HepG2 (cell line): Measurements from ENCODE around the gene SPHK1. TPM values are rescaled to one million over a fixed set of nuclear protein-coding genes. Genes with fewer than 3 reads are reported as not detected.

Experiments used
- ADNP ChIP-seq: sonication (generic); formaldehyde crosslinking; IDR thresholded peaks from 2 replicates; pipeline ENCODE4 v1.4.0; 2020; ENCODE audit warnings: missing genetic modification reagents
- CREB1 ChIP-seq, 2 experiments: fragments of 450-650 bp in 1 of 2; IDR thresholded peaks; 2 replicates each; pipeline ENCODE4 v1.6.1; 2016 to 2017; ENCODE audit warnings: control low read depth in 1 of 2, mild to moderate bottlenecking in 1 of 2, missing compliant biosample characterization in 1 of 2, missing genetic modification characterization in 1 of 2
- FOXC1 ChIP-seq: sonication (generic); formaldehyde crosslinking; IDR thresholded peaks from 2 replicates; pipeline ENCODE4 v1.8.0; 2022; ENCODE audit warnings: mild to moderate bottlenecking, missing genetic modification reagents, borderline replicate concordance
- FOXK1 ChIP-seq: sonication (generic); formaldehyde crosslinking; IDR thresholded peaks from 2 replicates; pipeline ENCODE4 v1.4.0; 2020; ENCODE audit warnings: low read depth, missing genetic modification reagents, borderline replicate concordance
- GTF3A ChIP-seq: sonication (generic); formaldehyde crosslinking; conservative IDR thresholded peaks from 2 replicates; pipeline ENCODE4 v1.4.0; 2020; ENCODE audit warnings: mild to moderate bottlenecking, missing genetic modification reagents
- HNF4A ChIP-seq: sonication (generic); formaldehyde crosslinking; IDR thresholded peaks from 2 replicates; pipeline ENCODE4 v1.4.0; 2020; ENCODE audit warnings: missing genetic modification reagents
- HOXD1 ChIP-seq: sonication (generic); formaldehyde crosslinking; IDR thresholded peaks from 2 replicates; pipeline ENCODE4 v1.5.0; 2020; ENCODE audit warnings: missing genetic modification reagents
- MTA3 ChIP-seq: sonication (generic); formaldehyde crosslinking; IDR thresholded peaks from 2 replicates; pipeline ENCODE4 v1.4.0; 2020; ENCODE audit warnings: missing genetic modification reagents
- MTF2 ChIP-seq: sonication (generic); formaldehyde crosslinking; IDR thresholded peaks from 2 replicates; pipeline ENCODE4 v1.5.0; 2020; ENCODE audit warnings: missing genetic modification reagents, borderline replicate concordance
- ONECUT2 ChIP-seq: sonication (generic); formaldehyde crosslinking; IDR thresholded peaks from 2 replicates; pipeline ENCODE4 v1.4.0; 2020; ENCODE audit warnings: missing genetic modification reagents
- POLR2AphosphoS2 ChIP-seq: IDR thresholded peaks from 2 replicates; pipeline ENCODE4 v1.6.1; 2011; ENCODE audit warnings: low read depth, low read length, improper control_type of control experiment
- PRPF4 ChIP-seq: fragments of 200-400 bp; formaldehyde crosslinking; IDR thresholded peaks from 2 replicates; pipeline ENCODE4 v1.6.1; 2016; ENCODE audit warnings: low read length, low read depth; ENCODE audit not compliant: poor library complexity, severe bottlenecking
- SMAD9 ChIP-seq: sonication (generic); formaldehyde crosslinking; IDR thresholded peaks from 2 replicates; pipeline ENCODE4 v1.5.1; 2020; ENCODE audit warnings: mild to moderate bottlenecking, missing genetic modification reagents
- SMARCC2 ChIP-seq: fragments of 450-650 bp; IDR thresholded peaks from 2 replicates; pipeline ENCODE4 v1.6.1; 2017; ENCODE audit warnings: antibody characterized with exemption, mild to moderate bottlenecking
- SP4 ChIP-seq: sonication (generic); formaldehyde crosslinking; IDR thresholded peaks from 2 replicates; pipeline ENCODE4 v1.8.1; 2023; ENCODE audit warnings: mild to moderate bottlenecking, missing genetic modification reagents
- TAF1 ChIP-seq: sonication (generic); formaldehyde crosslinking; IDR thresholded peaks from 2 replicates; pipeline ENCODE4 v1.4.0; 2020; ENCODE audit warnings: missing genetic modification reagents
- TOPORS ChIP-seq: sonication (generic); formaldehyde crosslinking; IDR thresholded peaks from 2 replicates; pipeline ENCODE4 v1.8.0; 2023; ENCODE audit warnings: mild to moderate bottlenecking, missing genetic modification reagents
- ZMAT3 ChIP-seq: sonication (generic); formaldehyde crosslinking; conservative IDR thresholded peaks from 2 replicates; pipeline ENCODE4 v1.7.0; 2021; ENCODE audit warnings: missing genetic modification reagents
- ZNF569 ChIP-seq: sonication (generic); formaldehyde crosslinking; IDR thresholded peaks from 2 replicates; pipeline ENCODE4 v1.5.0; 2020; ENCODE audit warnings: mild to moderate bottlenecking, missing genetic modification reagents, moderate library complexity, borderline replicate concordance
- polyA plus RNA-seq, 8 experiments: library from polyadenylated mRNA; depleted of rRNA in 3 of 8; stranded (reverse) in 7 of 8; unstranded in 1 of 8; fragments of >200 nt; fragmentation: Illumina TruSeq in 4 of 8; extraction: Trizol in 4 of 8; gene quantifications; 2 replicates each; pipeline versions ENCODE4 v1.2.1 to v1.2.3, GENCODE V29; 2011 to 2016; ENCODE audit warnings: low read depth in 4 of 8, missing spikeins in 1 of 8, mixed read lengths in 1 of 8; ENCODE audit not compliant: insufficient read depth in 1 of 8
- total RNA-seq, 5 experiments: library from RNA; depleted of rRNA; stranded (reverse); fragments of >200 nt; fragmentation: Illumina TruSeq; extraction: Trizol; gene quantifications; 2 replicates each; pipeline ENCODE4 v1.2.3, GENCODE V29; 2016; ENCODE audit warnings: low read depth in 1 of 5
- TF ChIP-seq, protein P1 (sequence below): fragments of 450-650 bp; IDR thresholded peaks from 2 replicates; pipeline ENCODE4 v1.6.1; 2017
- TF ChIP-seq, protein P2 (sequence below): sonication (generic); formaldehyde crosslinking; IDR thresholded peaks from 2 replicates; pipeline ENCODE4 v1.4.0; 2020; ENCODE audit warnings: missing genetic modification reagents
- TF ChIP-seq, protein P3 (sequence below): sonication (generic); formaldehyde crosslinking; IDR thresholded peaks from 2 replicates; pipeline ENCODE4 v1.4.0; 2020; ENCODE audit warnings: mild to moderate bottlenecking, missing genetic modification reagents
- TF ChIP-seq, protein P4 (sequence below): IDR thresholded peaks from 2 replicates; pipeline ENCODE4 v1.6.1; 2016
- TF ChIP-seq, protein P5 (sequence below): sonication (generic); formaldehyde crosslinking; IDR thresholded peaks from 2 replicates; pipeline ENCODE4 v1.5.0; 2020; ENCODE audit warnings: missing genetic modification reagents

The SPHK1 gene
- total and polyA plus RNA-seq, 2 of the 13 experiments (the other 11 are each of a cell fraction or from before 2014, with no cell fraction given), result 129 to 160 TPM

DNA sequence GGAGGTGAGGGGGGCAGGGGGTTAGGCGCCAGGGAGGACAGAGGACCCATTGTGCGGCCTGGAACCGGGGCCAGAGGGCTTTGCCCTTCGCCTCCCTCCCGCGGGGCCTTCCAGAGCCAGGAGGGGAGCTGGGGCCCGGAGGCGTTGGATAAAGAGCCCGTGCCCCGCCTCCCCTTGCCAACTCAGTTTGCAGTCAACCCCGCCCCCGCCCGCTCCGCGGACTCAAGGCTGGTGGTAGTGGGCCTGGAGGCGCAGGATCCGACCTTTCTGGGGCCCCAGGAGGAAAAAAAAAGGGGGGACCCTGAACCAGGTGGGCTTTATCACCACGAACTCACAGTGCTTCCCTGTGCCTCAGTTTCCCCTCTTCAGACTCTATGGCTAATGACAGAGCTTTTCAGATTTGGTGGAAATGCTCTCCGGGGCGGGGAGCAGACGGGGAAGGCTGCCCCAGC, 2.0 kb upstream of the SPHK1 start (continued):
- TF ChIP-seq, protein P1, sequence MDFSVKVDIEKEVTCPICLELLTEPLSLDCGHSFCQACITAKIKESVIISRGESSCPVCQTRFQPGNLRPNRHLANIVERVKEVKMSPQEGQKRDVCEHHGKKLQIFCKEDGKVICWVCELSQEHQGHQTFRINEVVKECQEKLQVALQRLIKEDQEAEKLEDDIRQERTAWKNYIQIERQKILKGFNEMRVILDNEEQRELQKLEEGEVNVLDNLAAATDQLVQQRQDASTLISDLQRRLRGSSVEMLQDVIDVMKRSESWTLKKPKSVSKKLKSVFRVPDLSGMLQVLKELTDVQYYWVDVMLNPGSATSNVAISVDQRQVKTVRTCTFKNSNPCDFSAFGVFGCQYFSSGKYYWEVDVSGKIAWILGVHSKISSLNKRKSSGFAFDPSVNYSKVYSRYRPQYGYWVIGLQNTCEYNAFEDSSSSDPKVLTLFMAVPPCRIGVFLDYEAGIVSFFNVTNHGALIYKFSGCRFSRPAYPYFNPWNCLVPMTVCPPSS, result no peak
- peak; percentile 63 for TF ChIP-seq TAF1 (CRISPR knock-in tag)
- TF ChIP-seq, protein P2, sequence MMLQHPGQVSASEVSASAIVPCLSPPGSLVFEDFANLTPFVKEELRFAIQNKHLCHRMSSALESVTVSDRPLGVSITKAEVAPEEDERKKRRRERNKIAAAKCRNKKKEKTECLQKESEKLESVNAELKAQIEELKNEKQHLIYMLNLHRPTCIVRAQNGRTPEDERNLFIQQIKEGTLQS (CRISPR knock-in tag), result peak; percentile 33; the same call in 1 of the 2 replicates
- TF ChIP-seq ZNF569 (CRISPR knock-in tag), result no peak
- TF ChIP-seq ZMAT3 (CRISPR knock-in tag), result peak; percentile 66; the same call in 1 of the 2 replicates
- no peak for TF ChIP-seq SMARCC2
- TF ChIP-seq FOXC1 (CRISPR knock-in tag), result no peak; the same call in 1 of the 2 replicates
- TF ChIP-seq, protein P3, sequence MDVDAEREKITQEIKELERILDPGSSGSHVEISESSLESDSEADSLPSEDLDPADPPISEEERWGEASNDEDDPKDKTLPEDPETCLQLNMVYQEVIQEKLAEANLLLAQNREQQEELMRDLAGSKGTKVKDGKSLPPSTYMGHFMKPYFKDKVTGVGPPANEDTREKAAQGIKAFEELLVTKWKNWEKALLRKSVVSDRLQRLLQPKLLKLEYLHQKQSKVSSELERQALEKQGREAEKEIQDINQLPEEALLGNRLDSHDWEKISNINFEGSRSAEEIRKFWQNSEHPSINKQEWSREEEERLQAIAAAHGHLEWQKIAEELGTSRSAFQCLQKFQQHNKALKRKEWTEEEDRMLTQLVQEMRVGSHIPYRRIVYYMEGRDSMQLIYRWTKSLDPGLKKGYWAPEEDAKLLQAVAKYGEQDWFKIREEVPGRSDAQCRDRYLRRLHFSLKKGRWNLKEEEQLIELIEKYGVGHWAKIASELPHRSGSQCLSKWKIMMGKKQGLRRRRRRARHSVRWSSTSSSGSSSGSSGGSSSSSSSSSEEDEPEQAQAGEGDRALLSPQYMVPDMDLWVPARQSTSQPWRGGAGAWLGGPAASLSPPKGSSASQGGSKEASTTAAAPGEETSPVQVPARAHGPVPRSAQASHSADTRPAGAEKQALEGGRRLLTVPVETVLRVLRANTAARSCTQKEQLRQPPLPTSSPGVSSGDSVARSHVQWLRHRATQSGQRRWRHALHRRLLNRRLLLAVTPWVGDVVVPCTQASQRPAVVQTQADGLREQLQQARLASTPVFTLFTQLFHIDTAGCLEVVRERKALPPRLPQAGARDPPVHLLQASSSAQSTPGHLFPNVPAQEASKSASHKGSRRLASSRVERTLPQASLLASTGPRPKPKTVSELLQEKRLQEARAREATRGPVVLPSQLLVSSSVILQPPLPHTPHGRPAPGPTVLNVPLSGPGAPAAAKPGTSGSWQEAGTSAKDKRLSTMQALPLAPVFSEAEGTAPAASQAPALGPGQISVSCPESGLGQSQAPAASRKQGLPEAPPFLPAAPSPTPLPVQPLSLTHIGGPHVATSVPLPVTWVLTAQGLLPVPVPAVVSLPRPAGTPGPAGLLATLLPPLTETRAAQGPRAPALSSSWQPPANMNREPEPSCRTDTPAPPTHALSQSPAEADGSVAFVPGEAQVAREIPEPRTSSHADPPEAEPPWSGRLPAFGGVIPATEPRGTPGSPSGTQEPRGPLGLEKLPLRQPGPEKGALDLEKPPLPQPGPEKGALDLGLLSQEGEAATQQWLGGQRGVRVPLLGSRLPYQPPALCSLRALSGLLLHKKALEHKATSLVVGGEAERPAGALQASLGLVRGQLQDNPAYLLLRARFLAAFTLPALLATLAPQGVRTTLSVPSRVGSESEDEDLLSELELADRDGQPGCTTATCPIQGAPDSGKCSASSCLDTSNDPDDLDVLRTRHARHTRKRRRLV (CRISPR knock-in tag), result peak; percentile 69; the same call in 1 of the 2 replicates
- TF ChIP-seq POLR2AphosphoS2, result no peak; the same call in 1 of the 2 replicates
- TF ChIP-seq PRPF4, result no peak
- no peak; the same call in none of the 2 replicates for TF ChIP-seq TOPORS (CRISPR knock-in tag)
- peak; percentile 79 for TF ChIP-seq HOXD1
- no peak for TF ChIP-seq MTA3 (CRISPR knock-in tag)
- 0 out of 2 replicates have a peak, but pooled peaks have one; percentile 8 for TF ChIP-seq GTF3A (CRISPR knock-in tag)
- 0 out of 2 replicates have a peak, but pooled peaks have one; percentile 96 for TF ChIP-seq MTF2
- no peak for TF ChIP-seq ONECUT2 (CRISPR knock-in tag)
- TF ChIP-seq CREB1 (IDR thresholded peaks at IDR 0.05), result no peak
- TF ChIP-seq CREB1 (CRISPR knock-in tag; IDR thresholded peaks at IDR 0.05), result no peak
- no peak for TF ChIP-seq SMAD9 (CRISPR knock-in tag)
- TF ChIP-seq ADNP, result no peak; the same call in 1 of the 2 replicates
- TF ChIP-seq HNF4A (CRISPR knock-in tag), result peak; percentile 90
- TF ChIP-seq, protein P4, sequence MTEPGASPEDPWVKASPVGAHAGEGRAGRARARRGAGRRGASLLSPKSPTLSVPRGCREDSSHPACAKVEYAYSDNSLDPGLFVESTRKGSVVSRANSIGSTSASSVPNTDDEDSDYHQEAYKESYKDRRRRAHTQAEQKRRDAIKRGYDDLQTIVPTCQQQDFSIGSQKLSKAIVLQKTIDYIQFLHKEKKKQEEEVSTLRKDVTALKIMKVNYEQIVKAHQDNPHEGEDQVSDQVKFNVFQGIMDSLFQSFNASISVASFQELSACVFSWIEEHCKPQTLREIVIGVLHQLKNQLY, result 0 out of 2 replicates have a peak, but pooled peaks have one; percentile 17
- no peak for TF ChIP-seq SP4 (CRISPR knock-in tag)
- 0 out of 2 replicates have a peak, but pooled peaks have one; percentile 47 for TF ChIP-seq FOXK1 (CRISPR knock-in tag)
- TF ChIP-seq, protein P5, sequence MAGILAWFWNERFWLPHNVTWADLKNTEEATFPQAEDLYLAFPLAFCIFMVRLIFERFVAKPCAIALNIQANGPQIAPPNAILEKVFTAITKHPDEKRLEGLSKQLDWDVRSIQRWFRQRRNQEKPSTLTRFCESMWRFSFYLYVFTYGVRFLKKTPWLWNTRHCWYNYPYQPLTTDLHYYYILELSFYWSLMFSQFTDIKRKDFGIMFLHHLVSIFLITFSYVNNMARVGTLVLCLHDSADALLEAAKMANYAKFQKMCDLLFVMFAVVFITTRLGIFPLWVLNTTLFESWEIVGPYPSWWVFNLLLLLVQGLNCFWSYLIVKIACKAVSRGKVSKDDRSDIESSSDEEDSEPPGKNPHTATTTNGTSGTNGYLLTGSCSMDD (CRISPR knock-in tag), result no peak
